Posterior cingulate gyrus (tissue), 11 donors: ENCODE measurements around the gene MAMDC2.
"Not testable (repeated sequence)": the region's sequence is repeated elsewhere in the genome, so short reads cannot be mapped to it uniquely, and the experiment has no call there.

Source experiments
- DNase-seq, 10 donors: peaks; one replicate each; pipeline versions ENCODE4 v3.0.0 to v3.0.0-alpha.2; 2020 to 2021; ENCODE audit warnings: mixed read lengths in 3 of 10
- intact Hi-C: fragments of 100-400 bp; cut with DNase I; formaldehyde crosslinking; loops from one replicate; pipeline ENCODE4 v1.15.1; 2023

MAMDC2 gene

GRCh38 chr9:70169222-70169621 is 125.6 kb downstream of the MAMDC2 start:
- DNase-seq = no peak
- intact Hi-C loops = no loop called here

GRCh38 chr9:70170151-70170790 is 126.6 kb downstream of the MAMDC2 start:
- intact Hi-C loops = no loop called here
- peak in 3 of 10 donors; percentile 8 to 66 (median 50) for DNase-seq

- DNase-seq = no peak
- intact Hi-C loops = no loop called here
Observed at GRCh38 chr9:70172532-70172931, 128.9 kb downstream of the MAMDC2 start.

- no peak for DNase-seq
- intact Hi-C loops = no loop called here
Observed at GRCh38 chr9:70177121-70177520, 133.5 kb downstream of the MAMDC2 start.

GRCh38 chr9:70192707-70193106 is 149.1 kb downstream of the MAMDC2 start:
- DNase-seq = no peak

GRCh38 chr9:70195456-70195855 is 151.8 kb downstream of the MAMDC2 start:
- intact Hi-C loops = no loop called here
- DNase-seq = no peak

More at GRCh38 chr9:70192707-70193106, 149.1 kb downstream of the MAMDC2 start:
- intact Hi-C loops = no loop called here

- DNase-seq = no peak
- intact Hi-C loops = no loop called here
Observed at GRCh38 chr9:70197216-70198044, 153.8 kb downstream of the MAMDC2 start.

GRCh38 chr9:70204743-70205142 is 161.1 kb downstream of the MAMDC2 start:
- intact Hi-C loops, DNase-seq: not testable (repeated sequence)

- no peak for DNase-seq
- intact Hi-C loops = no loop called here
Observed at GRCh38 chr9:70205366-70206020, 161.8 kb downstream of the MAMDC2 start.

- peak in 2 of 10 donors; percentile 49 to 62 for DNase-seq
- intact Hi-C loops = no loop called here
Observed at GRCh38 chr9:70217029-70217428, 173.4 kb downstream of the MAMDC2 start.

GRCh38 chr9:70218767-70219166 is 175.1 kb downstream of the MAMDC2 start:
- intact Hi-C loops = no loop called here
- DNase-seq = no peak

- DNase-seq = no peak
- intact Hi-C loops = no loop called here
Observed at GRCh38 chr9:70220216-70220615, 176.6 kb downstream of the MAMDC2 start.

- DNase-seq = no peak
- intact Hi-C loops = no loop called here
Observed at GRCh38 chr9:70222354-70222753, 178.7 kb downstream of the MAMDC2 start.

GRCh38 chr9:70228118-70228517 is 184.5 kb downstream of the MAMDC2 start:
- no peak for DNase-seq
- intact Hi-C loops = loop anchor here (5.0 kb wide), 1 partner anchor 256 kb away; no protein-coding TSS in a partner anchor

GRCh38 chr9:70228611-70229010 is 185.0 kb downstream of the MAMDC2 start:
- intact Hi-C loops = loop anchor here (5.0 kb wide), 1 partner anchor 256 kb away; no protein-coding TSS in a partner anchor
- no peak for DNase-seq

- DNase-seq = no peak
Observed at GRCh38 chr9:70229026-70229425, 185.4 kb downstream of the MAMDC2 start.

GRCh38 chr9:70229579-70229978 is 185.9 kb downstream of the MAMDC2 start:
- no peak for DNase-seq

More at GRCh38 chr9:70229026-70229425, 185.4 kb downstream of the MAMDC2 start:
- intact Hi-C loops = loop anchor here (5.0 kb wide), 1 partner anchor 257 kb away; no protein-coding TSS in a partner anchor

GRCh38 chr9:70232476-70232875 is 188.8 kb downstream of the MAMDC2 start:
- intact Hi-C loops = no loop called here
- no peak for DNase-seq

More at GRCh38 chr9:70229579-70229978, 185.9 kb downstream of the MAMDC2 start:
- intact Hi-C loops = loop anchor here (5.0 kb wide), 1 partner anchor 257 kb away; no protein-coding TSS in a partner anchor

GRCh38 chr9:70234208-70234607 is 190.6 kb downstream of the MAMDC2 start:
- intact Hi-C loops, DNase-seq: not testable (repeated sequence)

- intact Hi-C loops, DNase-seq: not testable (repeated sequence)
Observed at GRCh38 chr9:70245952-70246351, 202.3 kb downstream of the MAMDC2 start.

GRCh38 chr9:70250221-70250620 is 206.6 kb downstream of the MAMDC2 start:
- intact Hi-C loops = loop anchor here (10.0 kb wide), 2 partner anchors 145 to 495 kb away; no protein-coding TSS in a partner anchor
- no peak for DNase-seq
